Activated CD4-positive, alpha-beta T cell treated with anti-CD3 and anti-CD28 coated beads for 4 hours (primary cell): Measurements from ENCODE around the gene GPX3.

ENCODE experiments used
- DNase-seq, 2 donors: peaks; one replicate each; pipeline ENCODE4 v3.0.0-alpha.2; 2020

Gene GPX3

GRCh38 chr5:151014680-151015343, 5.6 kb upstream of the GPX3 start:
- DNase-seq = no peak

DNA sequence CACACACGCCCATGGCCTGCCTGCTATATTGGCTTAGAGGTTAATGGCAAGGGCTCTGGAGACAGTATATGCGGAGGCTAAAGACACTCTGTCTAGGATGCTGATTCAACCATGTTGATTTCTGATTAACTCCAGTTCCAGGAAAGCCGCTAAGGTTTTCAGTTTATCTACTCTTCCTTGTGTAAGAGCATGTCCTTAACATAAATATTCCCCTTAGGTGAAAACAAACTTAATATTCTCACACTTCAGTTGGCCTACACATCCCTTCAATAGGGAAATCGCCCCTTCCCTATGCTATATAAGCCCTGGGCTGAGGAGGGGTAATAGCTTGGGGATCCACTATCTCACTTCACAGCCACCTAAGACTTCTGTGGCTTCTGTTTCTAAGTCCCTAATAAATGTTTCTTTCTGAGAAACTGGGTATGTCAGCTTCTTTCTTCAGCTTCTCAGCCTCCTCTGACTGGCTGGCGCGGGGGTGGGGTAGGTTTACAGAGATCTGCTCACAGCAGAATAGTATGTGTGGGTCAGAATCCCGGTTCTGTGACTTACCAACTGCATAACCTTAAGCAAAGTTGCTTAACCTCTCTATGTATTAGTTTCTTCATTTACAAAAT, 4.3 kb upstream of the GPX3 start:
- no peak for DNase-seq

- no peak for DNase-seq
These were observed 3.7 kb upstream of the GPX3 start for GRCh38 chr5:151016700-151017099.

DNA sequence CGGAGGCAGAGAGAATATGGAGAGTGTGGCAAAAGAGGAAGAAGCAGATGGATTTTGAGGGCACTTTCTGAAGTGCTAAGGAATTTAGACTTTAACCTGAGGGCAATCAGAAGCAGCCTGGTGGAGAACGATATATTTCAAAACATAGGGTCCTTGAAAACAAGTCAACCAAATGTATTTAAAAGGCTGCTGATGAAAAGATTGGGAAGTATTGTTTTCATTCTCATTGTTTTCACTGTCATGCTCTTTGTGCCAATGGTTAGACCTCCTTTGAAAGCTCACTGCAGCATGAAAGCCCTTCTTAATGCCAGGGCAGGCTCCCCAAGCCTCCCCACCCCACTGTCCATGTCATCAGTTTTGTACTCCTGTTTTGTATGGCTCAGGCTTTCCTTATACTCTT, 2.5 kb upstream of the GPX3 start:
- DNase-seq = no peak

DNA sequence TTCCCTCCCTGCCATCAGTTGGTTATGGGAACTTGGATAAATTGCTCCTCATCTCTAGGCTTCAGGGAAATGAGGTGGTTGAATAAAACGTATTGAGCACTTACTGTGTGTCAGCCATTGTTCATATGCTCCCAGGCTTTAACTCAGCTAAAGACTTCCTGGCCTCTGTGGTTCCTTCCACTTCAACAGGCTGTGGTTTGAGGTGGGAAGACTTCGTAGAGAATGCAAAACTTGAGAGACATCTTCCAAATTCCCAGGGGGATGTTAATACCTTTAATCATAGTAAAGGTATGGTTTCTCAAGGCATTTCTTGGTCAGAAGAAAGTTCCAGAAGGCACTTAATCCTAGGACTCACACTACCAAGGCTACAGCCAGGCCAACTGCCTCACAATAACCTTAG, 1.5 kb upstream of the GPX3 start:
- no peak for DNase-seq

DNA sequence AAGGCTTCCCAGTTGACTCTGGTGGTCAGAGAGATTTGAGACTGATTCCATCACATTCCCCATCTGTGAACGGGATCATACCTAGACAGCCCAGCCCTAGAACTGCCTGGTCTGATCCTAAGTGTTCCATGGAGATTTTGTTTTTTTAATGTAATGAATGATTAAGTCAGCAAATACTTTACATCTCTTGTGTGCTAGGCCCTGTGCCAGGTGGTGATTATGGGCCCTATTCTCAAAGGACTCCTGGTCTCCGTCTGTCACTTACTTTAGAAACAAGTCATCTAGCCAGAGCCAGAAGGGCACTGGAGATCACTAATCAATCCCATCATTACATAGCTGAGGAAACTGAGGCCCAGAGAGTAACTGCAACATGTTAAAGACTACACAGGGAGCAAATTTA, 1.1 kb upstream of the GPX3 start:
- no peak for DNase-seq

GRCh38 chr5:151021746-151022145, 1.4 kb downstream of the GPX3 start:
- no peak for DNase-seq

- peak in 1 of 2 donors; percentile 6 for DNase-seq
These were observed 2.2 kb downstream of the GPX3 start for GRCh38 chr5:151022511-151023018.

DNA sequence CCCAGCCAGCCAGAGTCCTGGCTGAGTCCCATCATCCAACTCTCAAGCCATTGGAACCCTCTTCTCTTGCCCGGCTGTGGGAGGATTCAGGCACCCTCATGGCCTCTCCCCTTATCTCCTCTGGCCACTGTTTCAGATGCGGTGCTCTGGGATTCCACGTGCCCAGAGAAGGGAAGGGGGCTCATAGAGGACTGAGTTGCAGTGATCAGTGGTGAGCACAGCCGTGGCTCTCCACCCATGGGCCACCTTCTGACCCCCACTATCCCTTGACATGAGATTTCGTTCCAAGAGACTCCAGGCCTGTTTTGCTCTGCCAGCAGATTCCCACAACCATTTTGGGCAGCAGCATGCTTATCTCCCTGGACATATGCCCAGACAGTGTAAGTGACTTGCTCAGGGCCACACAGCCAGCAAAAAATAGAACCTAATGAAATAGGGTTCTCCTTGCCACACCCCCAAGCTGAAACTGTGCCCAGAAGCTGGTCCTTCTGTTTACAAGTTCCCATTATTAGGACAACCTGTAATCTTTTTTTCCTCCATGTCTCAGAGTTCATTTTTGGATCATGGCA, 2.7 kb downstream of the GPX3 start:
- no peak for DNase-seq

- no peak for DNase-seq
These were observed 3.3 kb downstream of the GPX3 start for GRCh38 chr5:151023651-151024050.

DNA sequence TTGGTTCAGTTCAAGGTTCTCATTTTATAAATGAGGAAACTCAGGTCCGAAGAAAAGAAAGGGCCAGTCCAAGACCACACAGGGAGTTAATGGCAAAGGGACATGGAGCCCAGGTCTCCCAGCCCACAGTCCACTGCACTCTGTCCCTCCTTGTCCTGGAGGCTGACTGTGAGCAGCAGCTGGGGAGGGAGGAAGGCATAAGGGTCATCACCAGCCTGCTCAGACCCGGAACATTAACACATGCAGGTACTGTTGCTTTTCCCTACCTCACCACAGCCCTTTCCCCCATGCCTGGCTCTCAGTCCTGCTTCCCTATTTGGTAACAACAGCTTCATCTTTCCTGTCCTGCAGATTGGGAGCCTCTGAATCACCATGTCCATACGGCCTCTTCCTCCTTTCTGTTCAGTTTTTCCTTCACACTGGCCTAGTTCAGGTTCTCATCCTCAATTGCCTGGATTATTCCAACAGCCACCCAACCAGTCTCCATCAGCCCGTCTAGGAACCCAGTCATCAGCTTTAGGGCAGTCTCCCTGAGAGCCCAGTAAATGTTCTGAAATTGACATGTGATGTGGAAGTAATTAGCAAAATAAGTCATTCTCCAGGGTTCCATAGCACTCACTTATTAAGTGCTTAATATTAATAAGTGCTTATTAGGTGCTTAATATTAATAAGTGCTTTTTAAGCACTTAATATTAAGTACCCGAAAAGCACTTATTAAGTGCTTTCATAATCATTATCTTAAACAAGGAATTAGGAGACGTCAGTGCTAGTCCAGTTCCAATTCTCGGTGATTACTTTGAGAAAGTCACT, 4.3 kb downstream of the GPX3 start:
- DNase-seq = no peak

DNA sequence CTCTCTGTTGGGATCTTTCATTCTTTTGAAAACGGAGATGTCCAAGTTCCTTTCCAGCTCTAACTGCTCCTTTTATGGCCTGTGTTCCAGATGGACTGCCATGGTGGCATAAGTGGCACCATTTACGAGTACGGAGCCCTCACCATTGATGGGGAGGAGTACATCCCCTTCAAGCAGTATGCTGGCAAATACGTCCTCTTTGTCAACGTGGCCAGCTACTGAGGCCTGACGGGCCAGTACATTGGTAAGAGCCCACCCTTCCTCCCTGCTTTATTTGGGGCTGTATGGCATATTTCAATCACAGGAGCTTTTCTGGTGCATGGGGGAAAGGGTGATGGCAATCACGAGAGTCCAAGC, 4.8 kb downstream of the GPX3 start:
- no peak for DNase-seq

DNA sequence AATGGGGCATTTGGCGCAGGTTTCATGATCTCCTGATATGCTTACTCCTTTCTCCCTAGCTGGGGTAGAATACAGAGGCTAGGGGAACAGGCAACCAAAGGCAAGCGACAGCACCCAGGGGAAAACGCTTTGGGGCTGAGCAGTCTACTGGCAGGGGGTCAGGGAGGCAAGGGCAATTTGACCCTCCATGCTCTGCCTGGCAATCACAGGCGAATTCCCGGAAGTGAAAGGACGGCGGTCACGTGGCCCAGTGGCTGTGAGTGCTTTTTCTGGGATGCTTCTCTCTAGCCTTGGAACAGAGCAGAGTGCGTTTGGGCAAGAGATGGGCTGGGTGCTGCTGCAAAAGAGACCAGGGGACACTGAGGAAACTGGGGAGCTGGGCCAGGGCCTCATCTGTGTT, 5.7 kb downstream of the GPX3 start:
- DNase-seq = no peak

DNA sequence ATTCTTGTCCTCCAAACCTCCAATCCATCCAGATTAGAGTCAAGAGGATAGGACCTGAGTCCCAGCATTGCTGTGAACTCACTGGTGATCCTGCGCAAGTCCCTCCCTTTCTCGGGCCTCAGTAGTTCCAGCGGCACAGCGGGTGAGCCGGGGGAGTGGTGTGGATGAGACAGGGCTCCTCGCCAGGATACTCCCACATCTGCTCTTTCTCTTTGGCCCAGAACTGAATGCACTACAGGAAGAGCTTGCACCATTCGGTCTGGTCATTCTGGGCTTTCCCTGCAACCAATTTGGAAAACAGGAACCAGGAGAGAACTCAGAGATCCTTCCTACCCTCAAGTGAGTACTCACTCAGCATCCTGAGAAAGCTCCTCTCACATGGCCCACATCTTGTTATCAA, 6.3 kb downstream of the GPX3 start:
- no peak for DNase-seq

- DNase-seq = no peak
These were observed 7.6 kb downstream of the GPX3 start for GRCh38 chr5:151027961-151028479.

- DNase-seq = no peak
These were observed 8.3 kb downstream of the GPX3 start for GRCh38 chr5:151028717-151029116.

GRCh38 chr5:151029179-151030055, 9.0 kb downstream of the GPX3 start:
- no peak for DNase-seq

DNA sequence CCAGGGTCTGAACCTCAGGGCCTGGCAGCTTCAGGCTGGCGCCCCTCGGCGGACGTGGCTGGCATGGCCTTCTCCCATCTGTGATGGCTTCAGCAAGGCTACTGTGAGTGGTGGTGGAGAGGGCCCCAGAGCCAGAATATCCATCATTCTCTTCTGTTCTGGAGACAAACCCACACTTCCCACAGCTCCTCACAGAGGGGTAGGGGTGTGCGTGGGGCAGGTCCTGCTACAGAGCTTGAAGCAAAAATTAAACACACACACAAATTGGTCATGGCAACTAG, 9.6 kb downstream of the GPX3 start:
- DNase-seq = no peak

DNA sequence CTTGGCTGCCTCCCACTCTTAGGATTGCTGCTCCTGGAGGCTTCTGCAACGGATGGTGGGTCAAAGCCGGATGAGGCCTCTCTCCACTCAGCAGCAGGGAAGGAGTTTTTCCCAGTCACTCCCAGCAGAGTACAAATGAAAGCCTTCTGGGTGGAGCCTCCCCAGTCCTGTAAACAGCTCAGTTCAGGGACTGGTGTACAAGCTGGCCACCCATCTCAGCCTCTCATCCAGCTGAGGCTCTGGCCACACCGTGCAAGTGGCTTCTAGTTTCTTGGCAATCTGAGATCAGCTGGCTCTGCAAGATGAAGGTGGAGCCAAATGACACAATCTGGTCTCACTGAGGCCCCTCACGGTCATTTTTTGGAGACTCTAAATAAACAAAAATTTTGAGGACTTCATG, 10.0 kb downstream of the GPX3 start:
- DNase-seq = no peak

- no peak for DNase-seq
These were observed 11.2 kb downstream of the GPX3 start for GRCh38 chr5:151031554-151031953.

DNA sequence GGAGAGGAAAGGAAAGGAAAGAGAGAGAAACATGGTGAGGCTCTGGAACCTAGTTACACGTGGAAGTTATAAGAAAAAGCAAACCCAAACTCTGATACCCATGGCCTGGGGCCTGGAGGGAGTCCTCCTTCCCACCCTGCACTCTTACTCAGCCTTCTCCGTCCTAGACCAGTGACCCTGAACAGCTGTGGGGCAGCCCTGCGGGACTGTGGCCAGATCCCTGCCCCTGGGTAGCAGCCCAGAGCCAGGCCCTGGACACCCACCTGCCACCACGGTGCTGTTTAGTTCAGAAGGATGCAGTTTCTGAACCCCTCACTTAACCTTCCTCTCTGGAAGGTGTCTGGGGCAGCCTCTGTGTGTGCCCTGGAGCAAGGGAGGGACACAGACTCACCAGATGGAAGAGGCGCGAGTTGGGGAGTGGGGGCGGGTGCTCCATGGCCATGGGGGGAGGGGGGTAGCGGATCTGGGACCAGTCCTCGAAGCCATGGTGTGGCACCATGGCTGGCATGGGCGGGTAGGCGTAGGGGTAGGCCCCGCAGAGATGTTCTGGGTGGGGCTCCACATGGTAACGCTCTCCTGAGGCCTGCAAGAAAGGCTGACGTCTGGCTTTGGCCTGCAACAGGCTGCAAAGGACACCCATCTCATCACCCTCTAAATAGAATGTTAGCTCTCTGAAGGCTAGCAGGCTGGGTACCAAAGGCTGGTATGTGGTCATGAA, 13.0 kb downstream of the GPX3 start:
- DNase-seq = no peak
